Nucleus accumbens (tissue), 56 donors: ENCODE measurements around the gene HHAT.
"Not testable (repeated sequence)": the region's sequence is repeated elsewhere in the genome, so short reads cannot be mapped to it uniquely, and the experiment has no call there.

Experiments
- DNase-seq, 56 donors: peaks; one replicate each; lab custom pipeline; 2025; lab: John Stamatoyannopoulos, UW

Gene HHAT

GRCh38 chr1:210384625-210385024, 55.9 kb downstream of the HHAT start:
- no peak for DNase-seq

GRCh38 chr1:210385228-210385627, 56.5 kb downstream of the HHAT start:
- DNase-seq: no peak

GRCh38 chr1:210394281-210394821, 65.6 kb downstream of the HHAT start:
- no peak for DNase-seq

- no peak for DNase-seq
Measured at GRCh38 chr1:210396541-210396940, 67.8 kb downstream of the HHAT start.

- DNase-seq: no peak
Measured at GRCh38 chr1:210397252-210397651, 68.5 kb downstream of the HHAT start.

- DNase-seq: no peak
Measured at GRCh38 chr1:210397681-210398080, 69.0 kb downstream of the HHAT start.

- DNase-seq: no peak
Measured at GRCh38 chr1:210398466-210398865, 69.8 kb downstream of the HHAT start.

GRCh38 chr1:210400043-210400840, 71.5 kb downstream of the HHAT start:
- peak in 49 of 56 donors; percentile 2 to 83 (median 49) for DNase-seq

- no peak for DNase-seq
Measured at GRCh38 chr1:210402560-210402959, 73.9 kb downstream of the HHAT start.

- DNase-seq: no peak
Measured at GRCh38 chr1:210405316-210405715, 76.6 kb downstream of the HHAT start.

- DNase-seq: not testable (repeated sequence)
Measured at GRCh38 chr1:210406341-210406740, 77.6 kb downstream of the HHAT start.

GRCh38 chr1:210407207-210407886, 78.6 kb downstream of the HHAT start:
- peak in 49 of 56 donors; percentile 4 to 90 (median 57) for DNase-seq

GRCh38 chr1:210407887-210408252, 79.2 kb downstream of the HHAT start:
- no peak for DNase-seq

GRCh38 chr1:210412240-210412639, 83.5 kb downstream of the HHAT start:
- DNase-seq: no peak

- DNase-seq: no peak
Measured at GRCh38 chr1:210413951-210414350, 85.2 kb downstream of the HHAT start.

- DNase-seq: no peak
Measured at GRCh38 chr1:210415846-210416448, 87.2 kb downstream of the HHAT start.

GRCh38 chr1:210416681-210417080, 88.0 kb downstream of the HHAT start:
- no peak for DNase-seq

GRCh38 chr1:210417881-210418280, 89.2 kb downstream of the HHAT start:
- DNase-seq: no peak

- no peak for DNase-seq
Measured at GRCh38 chr1:210418863-210419650, 90.4 kb downstream of the HHAT start.

- DNase-seq: not testable (repeated sequence)
Measured at GRCh38 chr1:210426696-210427095, 98.0 kb downstream of the HHAT start.

GRCh38 chr1:210428696-210429095, 100.0 kb downstream of the HHAT start:
- no peak for DNase-seq
